Ishikawa (cell line): ENCODE measurements around the gene PLCB1.

ENCODE experiments used
- CEBPB ChIP-seq: IDR thresholded peaks from 2 replicates; pipeline ENCODE4 v1.6.1; 2012
- CREB1 ChIP-seq: IDR thresholded peaks from 2 replicates; pipeline ENCODE4 v1.6.1; 2012; ENCODE audit warnings: low read depth
- EGR1 ChIP-seq: IDR thresholded peaks from 2 replicates; pipeline ENCODE4 v1.6.1; 2012
- EP300 ChIP-seq: IDR thresholded peaks from 2 replicates; pipeline ENCODE4 v1.6.1; 2012; ENCODE audit warnings: borderline replicate concordance
- MAX ChIP-seq: IDR thresholded peaks from 2 replicates; pipeline ENCODE4 v1.6.1; 2012
- NFIC ChIP-seq: IDR thresholded peaks from 2 replicates; pipeline ENCODE4 v1.6.1; 2012
- TAF1 ChIP-seq: IDR thresholded peaks from 2 replicates; pipeline ENCODE4 v1.6.1; 2012; ENCODE audit warnings: low read depth, mild to moderate bottlenecking
- YY1 ChIP-seq: IDR thresholded peaks from 2 replicates; pipeline ENCODE4 v1.6.1; 2012; ENCODE audit warnings: low read depth
- TF ChIP-seq, protein P1 (sequence below): IDR thresholded peaks from 2 replicates; pipeline ENCODE4 v1.6.1; 2012

- TF ChIP-seq, protein P1, sequence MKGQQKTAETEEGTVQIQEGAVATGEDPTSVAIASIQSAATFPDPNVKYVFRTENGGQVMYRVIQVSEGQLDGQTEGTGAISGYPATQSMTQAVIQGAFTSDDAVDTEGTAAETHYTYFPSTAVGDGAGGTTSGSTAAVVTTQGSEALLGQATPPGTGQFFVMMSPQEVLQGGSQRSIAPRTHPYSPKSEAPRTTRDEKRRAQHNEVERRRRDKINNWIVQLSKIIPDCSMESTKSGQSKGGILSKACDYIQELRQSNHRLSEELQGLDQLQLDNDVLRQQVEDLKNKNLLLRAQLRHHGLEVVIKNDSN: no peak
- no peak for TF ChIP-seq EP300
- TF ChIP-seq CREB1: no peak
- TF ChIP-seq MAX: no peak
- no peak for TF ChIP-seq TAF1
- no peak for TF ChIP-seq EGR1
- no peak for TF ChIP-seq YY1
- TF ChIP-seq NFIC: no peak
- TF ChIP-seq CEBPB: no peak
Measured at GRCh38 chr20:8933381-8933807, 801.3 kb downstream of the PLCB1 start.
